DND-41 (cell line): ENCODE results near the gene EXOC4.

Experiments used
- CTCF ChIP-seq: IDR thresholded peaks from 2 replicates; pipeline ENCODE4 v1.5.1; 2012; ENCODE audit warnings: borderline replicate concordance, low read length, moderate library complexity, mild to moderate bottlenecking; ENCODE audit not compliant: poor library complexity, severe bottlenecking; ENCODE audit errors: extremely low read depth
- EZH2 ChIP-seq: IDR thresholded peaks from 3 replicates; pipeline ENCODE4 v1.6.1; 2012; ENCODE audit warnings: borderline replicate concordance, low read depth, mild to moderate bottlenecking, moderate library complexity, low read length, inconsistent platforms; ENCODE audit not compliant: severe bottlenecking

- TF ChIP-seq CTCF (no peak), EZH2 (no peak)
Observed at GRCh38 chr7:133436014-133436428, 183.1 kb downstream of the EXOC4 start.
